NK-92 (cell line): Measurements from ENCODE around the gene PAK5.

Experiments used
- DNase-seq: peaks from one replicate; lab custom pipeline; 2025; ENCODE audit not compliant: unreplicated experiment; lab: John Stamatoyannopoulos, UW

The PAK5 gene

DNA sequence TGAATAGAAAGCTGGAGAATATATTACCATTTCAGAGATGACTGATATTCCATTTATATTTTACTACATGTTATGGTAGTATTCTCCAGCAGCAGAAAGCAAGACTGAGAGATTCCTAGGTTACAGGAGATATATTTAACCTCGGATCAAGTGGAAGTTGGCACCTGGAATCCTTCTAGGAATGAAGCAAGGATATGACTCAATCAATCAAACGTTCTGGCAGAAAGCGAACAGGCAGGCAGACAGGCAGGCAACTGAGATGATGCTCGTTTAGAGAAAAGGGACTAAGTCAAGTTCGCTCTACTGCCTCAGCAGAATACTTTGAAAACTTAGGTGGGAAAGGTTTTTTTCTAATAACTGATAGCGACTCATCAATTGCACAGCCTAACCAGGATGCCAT, 46.2 kb downstream of the PAK5 start:
- DNase-seq, result no peak

DNA sequence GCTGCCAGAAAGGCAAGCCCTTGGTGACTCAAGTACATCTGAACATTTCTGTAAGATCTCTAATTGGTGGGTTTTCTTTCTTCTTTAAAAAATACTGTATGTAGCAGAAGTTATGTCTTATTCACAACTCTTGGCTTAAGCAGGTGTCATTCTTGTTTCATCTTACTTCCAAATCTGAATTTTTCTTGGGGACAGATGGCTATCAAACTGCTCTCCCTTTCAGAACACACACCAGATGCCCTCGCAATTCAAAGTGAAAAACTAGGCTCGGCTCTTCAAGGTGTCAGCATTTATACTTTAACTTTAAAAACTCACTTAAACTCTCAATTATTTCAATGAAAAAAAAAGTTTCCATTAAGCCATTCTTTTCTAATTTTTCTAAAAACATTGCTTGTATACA, 49.7 kb downstream of the PAK5 start:
- no peak for DNase-seq

DNA sequence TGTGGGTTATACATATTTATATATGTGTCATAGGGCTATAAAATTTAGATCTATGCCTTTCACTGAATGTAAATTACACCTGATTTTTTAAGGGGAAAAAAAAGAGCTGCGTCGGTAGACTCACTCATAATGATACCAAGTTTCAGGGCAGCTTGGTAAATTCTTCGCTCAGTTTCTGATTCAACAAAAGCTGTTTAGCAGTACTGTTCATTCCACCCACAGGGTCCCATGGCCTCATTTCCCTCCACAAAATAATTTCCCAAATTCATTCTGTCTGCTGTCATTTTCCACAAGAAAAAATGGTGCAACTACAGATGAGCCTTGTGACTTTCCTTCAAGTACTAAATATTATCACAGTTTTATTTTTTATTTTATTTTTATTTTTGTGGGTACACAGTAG, 63.7 kb downstream of the PAK5 start:
- DNase-seq, result no peak

DNA sequence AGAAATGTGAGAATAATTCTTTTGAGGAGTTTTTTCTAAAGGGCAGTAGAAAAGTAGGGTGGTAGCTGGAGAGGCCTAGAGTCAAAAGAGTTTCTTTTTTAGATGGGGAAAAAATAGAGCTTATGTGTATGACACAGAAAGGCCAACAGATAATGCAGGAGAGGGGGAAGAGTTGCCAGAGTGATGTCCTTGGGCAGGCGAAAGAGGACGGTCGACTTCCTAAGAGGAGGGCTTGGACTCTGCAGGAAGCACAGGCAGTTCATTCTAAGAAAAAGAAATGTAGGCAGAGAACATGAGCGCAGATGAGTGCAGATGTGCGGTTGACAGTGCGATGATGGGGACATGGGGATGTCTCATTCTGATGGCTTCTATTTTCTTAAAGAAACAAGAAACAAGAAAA, 68.9 kb downstream of the PAK5 start:
- DNase-seq, result no peak

DNA sequence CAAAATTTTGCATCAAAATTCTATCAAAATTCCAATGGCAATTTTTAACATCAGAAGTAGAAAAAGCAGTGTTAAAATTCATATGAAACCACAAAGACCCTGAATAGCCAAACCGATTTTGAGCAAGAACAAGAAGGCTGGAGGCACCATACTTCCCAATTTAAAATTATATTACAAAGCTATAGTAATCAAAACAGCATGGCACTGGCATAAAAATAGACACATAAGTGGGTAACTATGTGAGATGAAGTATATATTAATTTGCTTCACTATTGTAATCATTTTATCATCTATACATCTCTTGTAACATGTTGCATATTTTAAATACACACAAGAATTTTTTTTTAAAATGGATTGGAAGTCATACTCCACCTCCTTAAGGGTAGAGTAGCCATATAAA, 77.4 kb downstream of the PAK5 start:
- no peak for DNase-seq

DNA sequence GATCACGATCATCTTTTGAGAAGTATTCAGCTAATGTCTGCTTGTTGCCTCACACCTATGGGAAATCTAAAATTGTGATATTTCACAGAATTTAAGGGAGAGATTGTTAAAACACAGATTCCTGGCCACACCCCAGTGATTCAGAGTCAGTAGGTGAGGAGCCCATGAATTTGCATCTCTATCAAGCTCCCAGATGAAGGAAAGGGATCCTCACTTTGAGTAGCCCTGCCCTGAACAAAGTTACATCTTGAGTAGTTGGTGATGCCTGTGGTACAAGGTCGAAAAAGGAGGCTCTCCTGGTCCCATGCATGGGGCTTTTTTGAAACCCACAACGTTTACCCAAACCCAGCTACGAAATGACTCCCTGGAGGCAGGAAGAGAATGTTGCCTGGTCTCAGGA, 79.5 kb downstream of the PAK5 start:
- no peak for DNase-seq

DNA sequence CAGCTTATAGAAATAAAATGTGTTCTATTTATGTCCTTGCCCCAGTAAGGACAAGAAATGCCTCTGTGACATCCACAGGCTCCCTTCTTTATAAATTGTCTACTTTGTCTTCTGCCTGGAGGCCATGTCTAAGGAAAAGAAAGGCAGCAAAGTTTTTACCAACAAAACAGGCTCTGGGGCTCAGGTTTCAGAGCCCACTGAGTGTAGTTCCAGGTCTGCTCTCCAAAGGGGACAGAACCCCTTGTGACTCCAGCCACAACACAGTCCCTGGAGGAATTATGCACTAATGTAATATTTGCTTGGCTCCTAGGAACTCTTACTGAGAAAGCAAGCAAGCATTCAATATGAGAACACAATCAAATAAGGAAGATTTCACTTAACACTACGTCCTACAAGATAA, 80.1 kb downstream of the PAK5 start:
- DNase-seq, result no peak

DNA sequence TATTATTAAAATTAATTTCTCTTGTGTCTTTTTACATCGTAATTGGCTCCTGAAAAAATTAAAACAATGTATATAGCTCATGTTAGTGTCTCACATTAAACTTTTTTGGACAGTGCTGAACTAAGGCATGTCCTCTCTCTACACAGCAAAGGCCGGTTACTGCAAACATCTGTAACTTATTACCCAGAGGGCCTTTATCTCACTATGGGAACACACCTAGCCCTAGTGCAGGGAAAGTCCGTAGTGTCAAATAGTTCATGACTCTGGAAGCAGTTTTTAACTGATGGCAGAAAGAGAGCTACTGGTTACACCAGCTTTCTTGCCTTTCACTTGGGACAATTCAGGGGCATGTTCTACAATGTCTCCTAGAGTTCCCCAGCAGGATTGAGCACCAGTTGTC, 82.2 kb downstream of the PAK5 start:
- DNase-seq, result no peak

DNA sequence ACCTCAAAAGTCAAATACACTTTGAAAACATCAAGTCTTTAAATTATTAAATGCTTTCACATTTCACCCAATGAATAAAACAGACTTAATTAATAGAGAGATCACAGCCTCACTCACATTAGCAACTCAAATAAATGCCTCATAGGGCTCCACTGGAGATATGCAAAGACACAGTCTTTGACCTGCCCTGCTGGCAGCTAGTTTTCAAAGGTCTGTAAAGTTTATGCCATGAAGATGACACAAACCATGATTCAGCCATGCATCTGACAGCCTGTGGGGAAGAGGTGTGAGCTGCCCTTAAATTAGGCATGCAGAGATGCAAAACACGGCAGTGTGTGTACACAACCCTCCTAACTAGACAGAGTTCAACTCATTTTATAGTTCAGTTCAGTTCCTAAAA, 83.6 kb downstream of the PAK5 start:
- no peak for DNase-seq

DNA sequence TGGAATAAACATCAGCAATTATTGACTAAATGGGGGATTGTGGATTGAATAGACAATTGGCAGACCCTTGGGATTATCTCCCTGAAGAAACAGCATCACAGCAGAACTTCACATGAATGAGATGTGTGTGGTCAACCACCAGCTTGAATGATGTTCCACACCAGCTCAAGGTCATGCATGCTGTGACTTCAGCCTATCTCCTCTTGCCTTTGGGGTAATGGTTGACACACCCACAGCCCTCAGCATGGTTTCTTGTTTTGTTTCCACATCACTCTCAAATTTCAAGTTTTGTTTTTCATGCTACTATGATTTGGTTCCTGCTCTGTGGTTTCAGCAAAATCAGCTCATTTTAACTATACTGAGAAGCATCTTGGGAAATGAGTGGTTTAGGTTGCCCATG, 94.3 kb downstream of the PAK5 start:
- DNase-seq, result no peak

DNA sequence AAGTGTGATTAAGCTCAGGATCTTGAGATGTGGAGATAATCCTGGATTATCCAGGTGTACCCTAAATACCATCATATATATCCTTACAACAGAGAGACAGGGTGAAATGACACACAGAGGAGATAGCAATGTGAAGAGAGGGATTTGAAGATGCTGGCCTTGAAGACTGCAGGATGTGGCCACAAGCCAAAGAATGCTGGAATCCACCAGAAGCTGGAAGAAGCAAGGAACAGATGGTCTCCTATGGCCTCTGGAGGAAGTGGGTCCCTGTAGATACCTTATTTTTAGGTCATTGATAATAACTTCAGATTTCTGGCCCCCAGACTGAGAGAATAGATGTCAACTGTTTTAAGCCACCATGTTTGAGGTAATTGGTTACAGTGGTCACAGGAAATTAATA, 95.0 kb downstream of the PAK5 start:
- no peak for DNase-seq

DNA sequence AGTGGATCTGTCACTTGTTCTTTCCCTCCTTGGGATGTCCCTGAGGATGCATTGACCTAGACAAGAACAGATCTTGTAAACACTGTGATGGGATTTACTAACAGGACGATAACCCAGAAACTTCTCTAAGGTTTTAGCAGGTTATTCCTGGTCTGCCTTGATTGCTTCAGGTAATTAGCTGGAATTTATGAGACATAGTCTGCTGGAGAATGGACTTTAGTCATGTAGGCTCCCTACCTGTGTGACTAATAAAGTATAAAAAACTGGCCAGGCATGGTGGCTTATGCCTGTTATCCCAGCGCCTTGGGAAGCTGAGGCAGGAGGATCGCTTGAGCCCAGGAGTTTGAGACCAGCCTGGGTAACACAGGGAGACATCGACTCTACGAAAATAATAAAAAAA, 96.1 kb downstream of the PAK5 start:
- DNase-seq, result no peak

DNA sequence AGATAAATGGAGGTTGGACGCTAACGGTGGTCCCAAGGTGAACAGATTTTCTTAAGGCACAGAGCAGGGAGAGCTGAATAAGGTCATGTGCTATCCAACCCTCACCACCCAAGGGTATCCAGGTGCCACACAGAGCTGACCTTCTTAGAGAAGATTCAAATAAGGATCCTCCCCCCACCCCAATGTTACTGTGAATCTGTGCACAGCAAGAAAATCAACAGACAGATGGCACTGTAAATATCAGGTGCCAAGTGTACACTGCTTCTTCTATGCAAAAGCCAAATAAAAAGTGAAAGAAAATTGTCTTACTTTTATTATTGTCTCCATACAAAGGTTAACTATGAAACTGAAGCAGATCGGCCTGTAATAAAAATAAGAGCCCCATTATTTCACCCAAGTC, 96.9 kb downstream of the PAK5 start:
- DNase-seq, result no peak

DNA sequence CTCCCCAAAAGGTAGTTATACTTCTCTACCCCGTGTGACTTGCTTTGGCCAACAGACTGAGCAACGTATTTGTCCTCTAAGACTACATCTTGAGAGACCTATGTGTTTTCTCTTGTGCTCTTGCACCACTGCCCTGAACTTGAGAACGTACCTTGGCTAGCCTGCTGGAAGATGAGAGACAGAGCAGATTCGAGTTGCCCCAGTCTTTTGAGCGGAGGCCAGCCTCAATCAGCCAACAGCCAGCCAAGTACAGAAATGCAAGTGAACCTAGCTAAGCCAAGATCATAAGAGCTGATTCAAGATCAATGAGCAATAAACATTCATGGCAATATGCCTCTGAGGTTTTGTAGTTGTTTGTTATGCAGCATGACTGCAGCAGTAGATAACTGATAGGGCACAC, 98.4 kb downstream of the PAK5 start:
- DNase-seq, result no peak

DNA sequence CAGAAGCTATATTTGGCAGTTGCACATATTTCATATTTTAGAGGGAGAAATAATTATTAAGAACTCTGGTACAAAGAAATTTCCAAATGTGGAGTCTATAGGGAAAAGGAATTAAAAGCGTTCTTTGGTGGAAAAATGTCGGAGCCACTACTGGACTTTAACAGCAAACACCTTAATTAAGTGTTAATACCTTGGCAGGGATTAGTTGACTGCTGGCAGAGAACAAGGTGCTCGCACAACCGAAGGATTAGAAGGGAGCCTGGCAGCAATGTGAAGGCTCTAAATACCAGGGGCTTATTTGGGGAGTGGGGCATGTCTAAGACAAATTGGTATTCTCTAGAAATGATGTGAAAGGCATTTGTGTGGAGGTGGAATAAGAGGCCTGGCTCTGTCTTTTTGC, 98.9 kb downstream of the PAK5 start:
- no peak for DNase-seq

DNA sequence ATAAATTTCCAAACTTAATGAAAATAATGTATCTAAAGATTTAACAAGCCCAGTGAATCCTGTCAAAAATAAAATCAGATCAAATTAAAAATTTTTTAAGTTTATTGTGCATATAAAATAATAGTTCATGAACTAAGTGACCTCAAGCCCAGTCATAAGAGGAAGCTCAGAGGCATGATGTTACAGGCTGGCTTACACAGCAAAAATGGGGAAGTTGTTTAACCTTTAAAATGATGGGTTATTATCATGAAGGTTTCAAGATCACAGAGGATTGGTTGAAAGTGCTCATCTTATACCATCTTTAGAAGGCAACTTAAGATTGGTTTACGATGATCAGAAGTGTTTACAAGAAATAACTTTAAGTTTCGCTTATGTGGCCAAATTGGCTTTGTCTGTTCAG, 102.5 kb downstream of the PAK5 start:
- no peak for DNase-seq

DNA sequence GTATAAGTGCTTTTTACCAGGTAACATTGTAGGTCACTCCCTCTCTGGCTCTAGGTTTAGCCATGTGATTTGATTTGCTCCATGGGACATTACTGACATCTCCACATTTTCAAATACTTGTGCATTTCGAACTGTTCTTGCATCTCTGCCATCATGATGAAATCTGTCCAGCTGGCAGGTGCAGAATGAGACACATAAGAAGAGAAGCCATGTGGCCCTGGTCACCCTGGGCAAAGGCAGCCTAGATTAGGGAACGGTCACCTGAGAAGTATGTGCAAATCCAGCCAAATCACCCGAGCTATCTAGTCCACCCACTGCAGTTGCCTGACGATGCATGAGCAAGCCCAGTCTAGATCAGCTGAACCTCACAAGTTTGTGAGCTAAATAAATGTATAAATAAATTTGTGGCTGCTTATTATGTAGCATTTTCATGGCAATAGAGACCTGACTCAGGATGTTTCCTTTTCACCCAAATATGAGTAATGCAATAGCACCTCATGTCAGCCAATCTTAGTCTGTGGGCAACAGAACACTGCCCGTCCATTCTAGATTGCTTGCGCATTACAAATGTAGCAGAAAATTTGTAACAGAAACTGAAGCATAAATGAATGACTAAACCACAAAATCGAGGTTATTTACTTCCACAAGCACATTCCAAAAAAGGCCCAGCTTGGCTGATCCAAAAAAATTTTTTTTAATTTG, 115.2 kb downstream of the PAK5 start:
- DNase-seq, result no peak

DNA sequence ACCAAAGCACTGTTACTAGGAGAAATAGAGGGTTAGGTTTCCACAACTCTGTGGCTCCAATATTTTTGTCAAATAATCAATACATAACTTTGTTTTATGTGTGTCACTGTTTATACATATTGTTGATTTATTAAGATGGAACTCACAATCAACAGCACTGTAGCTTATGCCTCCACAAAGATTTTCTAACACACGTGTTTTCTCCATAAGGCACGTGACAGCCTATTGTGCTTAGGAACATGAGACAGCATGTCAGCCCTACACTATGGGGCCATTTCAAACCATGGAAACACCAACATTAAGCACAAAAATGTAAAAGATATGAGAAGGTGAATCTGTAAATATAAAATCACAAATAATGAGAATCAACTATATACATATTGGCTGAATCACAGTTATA, 127.0 kb downstream of the PAK5 start:
- DNase-seq, result no peak

DNA sequence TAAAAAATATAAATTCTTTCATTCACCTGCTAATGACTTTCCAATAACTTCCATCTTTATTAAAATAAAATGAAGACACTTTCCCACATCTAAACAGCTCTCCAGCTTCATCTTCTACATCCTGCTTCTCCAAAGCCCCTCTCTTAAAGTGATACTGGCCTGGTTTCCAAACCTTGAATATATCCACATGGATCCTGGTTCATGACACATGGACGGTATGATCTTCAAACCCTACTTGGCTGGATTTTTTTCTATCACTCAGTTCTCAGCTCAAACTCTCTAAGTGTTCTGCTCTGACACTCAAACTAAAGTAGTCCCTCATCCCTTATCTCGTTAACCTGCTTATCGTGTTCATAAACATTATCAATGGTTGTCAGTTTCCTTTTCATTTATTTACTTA, 128.2 kb downstream of the PAK5 start:
- DNase-seq, result no peak

DNA sequence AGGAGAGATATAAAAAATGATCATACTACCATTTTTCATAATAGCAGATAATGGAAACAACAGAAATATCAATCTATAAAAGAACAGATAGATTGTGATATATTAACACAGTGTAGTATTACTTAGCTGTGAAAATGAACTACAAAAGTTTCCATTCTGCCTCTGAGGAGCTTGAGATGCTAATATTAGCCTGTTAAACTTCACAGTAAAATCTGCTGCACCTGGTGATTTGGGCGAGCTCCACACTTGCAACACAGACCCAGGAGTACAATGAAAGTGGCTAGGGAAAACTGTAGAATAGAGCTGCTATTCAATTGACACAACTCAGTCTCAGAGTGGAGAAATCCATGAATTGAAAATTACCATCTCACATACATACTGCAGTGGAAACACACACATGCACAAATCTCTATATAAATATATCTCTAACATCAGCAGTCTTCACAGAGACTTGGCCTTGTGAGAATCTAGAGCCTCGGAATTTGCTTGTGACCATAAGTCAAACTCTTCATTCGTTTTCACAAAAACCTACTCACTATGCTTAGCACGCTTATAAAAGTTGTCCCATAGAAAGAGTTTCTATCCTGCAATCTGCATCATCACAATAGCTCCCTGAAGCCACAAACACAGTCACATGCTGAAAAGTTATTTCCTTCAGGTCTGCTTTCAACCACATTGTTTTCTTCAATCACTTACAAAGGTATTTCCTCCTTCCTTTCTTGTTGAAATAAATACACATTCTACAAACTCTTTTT, 133.0 kb downstream of the PAK5 start:
- no peak for DNase-seq

DNA sequence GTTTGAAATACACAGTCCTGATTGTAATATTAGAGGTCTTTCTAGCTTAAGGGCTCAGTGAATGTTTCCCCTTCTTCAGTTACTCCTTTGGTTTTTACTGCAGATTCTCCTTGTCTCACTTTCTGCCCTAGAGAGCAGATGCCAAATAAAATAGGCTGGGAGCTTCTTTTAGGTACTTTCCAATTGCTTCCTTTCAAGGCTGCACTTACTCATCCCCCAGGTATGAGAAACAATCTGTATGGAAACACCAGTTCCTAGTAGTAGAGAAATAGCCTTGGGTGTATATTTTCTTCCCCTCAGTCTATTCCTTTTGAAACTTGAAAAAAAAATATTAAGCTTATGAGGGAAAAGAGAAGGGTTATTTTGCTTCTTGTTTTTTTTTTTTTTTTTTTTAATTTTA, 139.7 kb downstream of the PAK5 start:
- DNase-seq, result no peak

DNA sequence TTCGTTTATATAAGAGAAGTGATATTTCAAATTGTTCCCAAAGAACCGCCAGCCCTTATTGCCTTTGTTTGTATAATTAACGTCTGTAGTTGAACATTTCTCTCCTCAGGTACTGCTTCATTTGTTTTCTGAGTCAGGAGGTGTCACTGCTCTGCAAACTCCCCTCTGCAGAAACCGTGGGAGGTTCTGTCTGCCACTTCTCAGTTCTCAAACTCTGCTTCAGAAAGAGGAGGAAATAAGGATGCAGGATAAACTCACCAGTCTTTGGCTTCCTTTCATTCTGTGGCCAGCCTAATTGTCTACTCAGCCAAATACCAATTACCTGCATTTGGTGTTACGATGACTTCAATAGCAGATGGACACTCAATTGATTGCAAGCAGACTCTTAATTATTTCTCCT, 149.8 kb downstream of the PAK5 start:
- DNase-seq, result no peak

DNA sequence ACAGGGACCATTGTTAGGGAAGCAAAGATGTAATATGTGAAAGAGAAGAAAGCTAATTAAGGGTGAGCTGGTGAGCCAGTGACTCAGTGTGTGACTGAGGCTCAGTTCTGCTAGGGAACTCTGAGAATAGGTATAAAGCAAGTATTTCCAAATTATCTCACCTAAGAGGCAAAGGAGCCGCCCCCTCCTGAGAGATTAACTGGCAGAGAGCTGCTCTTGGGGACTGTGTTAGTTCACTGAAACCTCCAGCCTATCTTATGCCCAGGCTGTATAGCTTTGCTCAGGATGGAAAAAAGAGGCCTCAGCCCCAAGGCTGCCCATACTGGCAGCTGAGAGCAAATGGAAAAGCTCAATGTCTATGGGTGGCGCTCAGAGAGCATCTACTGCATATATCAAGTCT, 152.0 kb downstream of the PAK5 start:
- no peak for DNase-seq
